Measurements from ENCODE around the gene HAUS1.
"Not testable (repeated sequence)": the region's sequence is repeated elsewhere in the genome, so short reads cannot be mapped to it uniquely, and the experiment has no call there.

HAUS1 gene

DNA sequence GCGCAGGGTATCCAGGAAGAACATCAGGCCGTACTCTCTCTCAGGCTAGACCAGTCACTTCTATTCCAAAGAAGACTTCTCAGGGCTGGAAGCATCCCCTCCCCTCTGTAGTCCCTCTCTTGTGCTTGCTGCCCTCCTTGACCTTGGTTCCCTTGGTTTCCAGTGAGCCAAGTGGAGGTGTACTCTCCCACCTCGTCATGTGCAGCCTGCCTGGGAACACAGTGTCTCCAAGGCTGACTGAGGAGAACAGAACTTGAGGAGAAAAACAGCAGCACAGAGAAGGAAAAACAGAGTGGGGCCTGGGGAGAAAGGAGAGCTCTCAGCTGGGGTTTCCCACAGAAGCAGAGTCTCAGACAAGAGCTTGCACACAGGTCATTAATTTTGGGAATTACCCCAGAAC, 52.7 kb downstream of the HAUS1 start:
- DNase-seq (ENCODE audit: low read depth, low spot score), result no peak

DNA sequence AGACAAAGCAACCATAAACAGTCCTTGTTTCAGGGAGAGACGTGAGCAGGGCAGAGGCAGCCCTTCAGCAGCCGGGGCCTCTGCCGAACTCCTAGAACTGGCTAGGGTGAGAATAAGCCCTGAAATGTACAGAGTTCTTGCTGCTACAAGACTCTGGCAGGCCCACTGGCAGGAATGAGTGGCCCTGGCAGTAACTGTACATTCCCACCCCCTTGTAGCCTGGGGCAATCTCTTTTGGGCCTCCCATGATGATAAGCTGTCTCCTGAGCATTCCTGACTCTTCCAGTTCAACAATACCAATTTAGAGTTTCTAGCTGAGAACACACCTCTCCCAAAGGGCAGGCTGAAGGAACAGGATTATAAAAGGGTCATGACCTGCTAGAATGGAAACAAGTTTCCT, 54.3 kb downstream of the HAUS1 start:
- DNase-seq (ENCODE audit: low read depth, low spot score), result peak; percentile 92

DNA sequence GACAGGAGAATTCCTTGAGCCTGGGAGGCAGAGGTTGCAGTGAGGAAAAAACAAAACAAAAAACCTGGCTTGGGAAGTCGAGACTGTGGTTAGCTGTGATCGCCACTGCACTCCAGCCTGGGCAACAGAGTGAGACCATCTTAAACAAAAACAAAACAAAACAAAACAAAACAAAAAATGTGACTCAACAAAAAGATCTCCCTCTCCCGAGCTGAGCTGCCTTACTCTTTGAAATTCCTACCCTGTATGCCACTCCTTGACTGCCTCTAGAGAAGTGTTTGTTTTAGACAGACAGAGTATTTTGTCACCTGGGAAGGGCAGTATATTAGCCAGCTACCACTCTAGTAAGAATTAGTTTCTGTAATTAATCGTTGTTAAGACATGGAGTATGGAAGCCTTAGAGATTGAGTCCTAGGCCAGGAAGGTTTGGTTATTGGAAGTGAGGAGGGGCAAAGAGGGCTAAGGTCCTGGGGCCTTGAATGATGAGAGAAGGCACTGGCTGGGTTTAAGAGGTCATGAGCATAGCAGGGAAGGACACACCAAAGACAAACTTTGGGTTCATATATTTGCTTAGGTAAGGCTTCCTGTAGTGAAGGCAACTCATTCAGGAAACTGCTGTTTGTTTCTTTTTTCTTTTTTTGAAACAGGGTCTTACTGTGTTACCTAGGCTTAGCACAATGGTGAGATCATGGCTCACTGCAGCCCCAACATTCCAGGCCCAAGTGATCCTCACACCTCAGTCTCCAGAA, 56.0 kb downstream of the HAUS1 start:
- no peak for DNase-seq (ENCODE audit: low read depth, low spot score)

DNA sequence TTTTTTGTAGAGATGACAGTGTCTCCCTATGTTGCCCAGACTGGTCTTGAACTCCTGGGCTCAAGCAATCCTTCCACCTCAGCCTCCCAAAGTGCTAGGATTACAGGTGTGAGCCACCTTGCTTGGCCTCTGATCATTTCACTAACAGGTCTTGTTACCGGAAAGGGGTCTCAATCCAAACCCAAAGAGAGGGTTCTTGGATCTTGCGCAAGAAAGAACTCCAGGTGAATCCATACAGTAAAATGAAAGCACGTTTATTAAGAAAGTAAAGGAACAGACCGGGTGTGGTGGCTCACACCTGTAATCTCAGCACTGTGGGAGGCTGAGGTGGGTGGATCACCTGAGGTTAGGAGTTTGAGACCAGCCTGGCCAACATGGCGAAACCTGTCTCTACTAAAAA, 56.7 kb downstream of the HAUS1 start:
- DNase-seq (ENCODE audit: low read depth, low spot score), result not testable (repeated sequence)

- DNase-seq (ENCODE audit: low read depth, low spot score), result no peak
Measured at GRCh38 chr18:46161703-46162396, 57.7 kb downstream of the HAUS1 start.

- no peak for DNase-seq (ENCODE audit: low read depth, low spot score)
Measured at GRCh38 chr18:46163091-46163490, 58.9 kb downstream of the HAUS1 start.

DNA sequence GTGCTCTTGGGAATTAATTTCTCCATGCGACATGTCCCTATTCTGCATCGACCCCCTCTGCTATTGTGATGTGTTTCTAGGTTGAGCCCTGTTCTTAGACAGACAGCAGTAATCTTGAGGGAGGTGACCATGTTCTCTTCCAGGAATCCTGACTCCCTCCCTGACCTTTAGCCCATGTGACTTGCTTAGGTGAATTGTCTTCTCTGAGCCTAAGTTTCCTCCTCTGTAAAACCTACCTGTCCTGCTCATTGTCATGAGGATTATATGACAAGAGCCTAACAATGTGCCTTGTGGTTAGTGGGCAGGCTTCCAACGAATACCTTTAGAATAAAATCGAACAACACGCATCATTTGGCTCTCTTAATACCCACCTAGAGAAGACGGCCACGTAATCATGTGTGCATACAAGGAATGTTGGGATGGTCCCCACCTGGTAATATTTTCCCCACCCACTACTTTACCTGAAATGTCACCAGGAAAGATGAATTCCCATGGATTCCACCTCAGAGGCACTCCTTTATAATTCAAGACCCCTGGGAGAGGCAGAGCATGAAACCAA, 59.8 kb downstream of the HAUS1 start:
- DNase-seq (ENCODE audit: low read depth, low spot score), result no peak

DNA sequence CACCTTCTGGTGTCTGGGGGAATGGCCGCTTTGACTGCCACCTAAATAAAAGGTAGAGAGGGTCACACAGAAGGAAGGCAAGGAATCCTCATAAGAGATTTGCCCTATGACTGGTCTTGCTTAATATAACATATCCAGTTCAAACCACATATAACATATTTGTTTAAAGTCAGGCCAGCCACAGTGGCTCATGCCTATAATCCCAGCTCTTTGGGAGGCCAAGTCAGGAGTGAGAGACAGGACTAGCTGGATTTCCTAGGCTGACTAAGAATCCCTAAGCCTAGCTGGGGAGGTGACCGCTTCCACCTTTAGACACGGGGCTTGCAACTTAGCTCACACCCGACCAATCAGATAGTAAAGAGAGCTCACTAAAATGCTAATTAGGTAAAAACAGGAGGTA, 60.3 kb downstream of the HAUS1 start:
- DNase-seq (ENCODE audit: low read depth, low spot score), result not testable (repeated sequence)

DNA sequence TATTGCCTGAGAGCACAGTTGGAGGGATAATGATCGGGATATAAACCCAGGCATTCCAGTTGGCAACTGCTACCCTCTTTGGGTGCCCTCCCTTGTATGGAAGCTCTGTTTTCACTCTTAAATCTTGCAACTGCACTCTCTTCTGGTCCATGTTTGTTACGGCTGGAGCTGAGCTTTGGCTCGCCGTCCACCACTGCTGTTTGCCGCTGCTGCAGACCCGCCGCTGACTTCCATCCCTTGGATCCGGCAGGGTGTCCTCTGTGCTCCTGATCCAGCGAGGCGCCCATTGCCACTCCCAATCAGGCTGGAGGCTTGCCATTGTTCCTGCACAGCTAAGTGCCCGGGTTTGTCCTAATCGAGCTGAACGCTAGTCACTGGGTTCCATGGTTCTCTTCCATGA, 60.7 kb downstream of the HAUS1 start:
- no peak for DNase-seq (ENCODE audit: low read depth, low spot score)

DNA sequence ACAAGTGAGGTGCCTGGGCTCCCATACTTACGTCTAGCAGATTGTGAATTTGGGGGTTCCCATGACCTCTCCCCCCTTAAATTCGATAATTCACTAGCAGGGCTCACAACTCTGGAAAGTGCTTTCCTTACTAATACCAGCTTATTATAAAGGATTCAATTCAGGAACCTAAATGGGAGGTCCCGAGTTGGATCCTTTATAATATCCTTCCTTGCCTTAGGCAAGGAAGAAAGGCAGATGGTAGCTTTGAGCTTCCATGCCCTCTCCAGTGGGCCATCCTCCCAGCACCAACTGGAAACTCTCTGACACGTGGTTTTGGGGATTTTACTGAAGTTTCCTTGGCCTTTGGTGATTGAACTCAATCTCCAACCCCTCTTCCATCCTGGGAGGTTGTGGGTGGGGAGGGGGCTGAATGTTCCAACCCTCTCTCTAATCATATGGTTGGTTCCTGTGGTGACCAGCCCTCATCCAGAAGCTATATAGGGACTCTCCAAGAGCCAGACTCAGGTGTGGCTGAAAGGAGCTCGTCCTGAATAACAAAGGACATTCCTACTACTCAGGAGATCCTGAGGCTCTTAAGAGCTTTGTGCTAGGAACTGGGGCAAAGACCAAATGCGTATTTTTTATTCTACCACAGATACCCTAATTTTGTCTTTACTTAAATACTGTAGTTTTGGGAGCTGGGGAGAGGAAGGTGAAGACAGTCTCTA, 62.2 kb downstream of the HAUS1 start:
- DNase-seq (ENCODE audit: low read depth, low spot score), result peak; percentile 67

GRCh38 chr18:46167971-46168370, 63.8 kb downstream of the HAUS1 start:
- peak; percentile 35 for DNase-seq (ENCODE audit: low read depth, low spot score)

DNA sequence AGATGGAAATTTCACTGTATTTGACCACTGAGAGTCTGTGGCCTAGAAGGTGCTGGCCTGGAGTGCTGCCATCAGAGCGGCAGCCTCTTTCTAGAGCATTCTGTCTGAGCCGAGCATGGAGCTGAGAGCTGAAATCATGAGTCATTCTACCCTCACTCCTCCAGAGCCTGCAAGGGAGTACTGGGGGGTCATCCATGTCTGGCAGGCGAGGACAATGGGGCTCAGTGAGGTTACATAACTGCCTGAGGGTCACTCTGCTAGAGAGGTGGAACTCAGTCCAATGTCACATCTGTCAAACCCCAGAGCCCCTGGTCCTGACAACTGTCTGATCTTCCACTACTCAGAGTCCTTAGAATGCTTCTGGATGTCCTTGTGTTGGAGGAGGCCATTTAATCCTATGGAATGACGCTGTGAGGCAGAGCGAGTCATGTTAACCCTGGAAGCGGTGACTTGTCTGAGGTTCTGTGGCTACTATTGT, 65.3 kb downstream of the HAUS1 start:
- DNase-seq (ENCODE audit: low read depth, low spot score), result peak; percentile 49

- peak; percentile 70 for DNase-seq (ENCODE audit: low read depth, low spot score)
Measured at GRCh38 chr18:46171331-46171730, 67.1 kb downstream of the HAUS1 start.

- DNase-seq (ENCODE audit: low read depth, low spot score), result peak; percentile 95
Measured at GRCh38 chr18:46173393-46174341, 69.5 kb downstream of the HAUS1 start.

GRCh38 chr18:46174342-46175041, 70.3 kb downstream of the HAUS1 start:
- peak; percentile 68 for DNase-seq (ENCODE audit: low read depth, low spot score)

GRCh38 chr18:46176001-46176400, 71.8 kb downstream of the HAUS1 start:
- DNase-seq (ENCODE audit: low read depth, low spot score), result no peak
